Measurements from ENCODE around the gene IGLON5. TPM values are rescaled to one million over a fixed set of nuclear protein-coding genes. Genes with fewer than 3 reads are reported as not detected.

IGLON5 gene
- total RNA-seq, 1 experiment from 2014 or later, result not detected

DNA sequence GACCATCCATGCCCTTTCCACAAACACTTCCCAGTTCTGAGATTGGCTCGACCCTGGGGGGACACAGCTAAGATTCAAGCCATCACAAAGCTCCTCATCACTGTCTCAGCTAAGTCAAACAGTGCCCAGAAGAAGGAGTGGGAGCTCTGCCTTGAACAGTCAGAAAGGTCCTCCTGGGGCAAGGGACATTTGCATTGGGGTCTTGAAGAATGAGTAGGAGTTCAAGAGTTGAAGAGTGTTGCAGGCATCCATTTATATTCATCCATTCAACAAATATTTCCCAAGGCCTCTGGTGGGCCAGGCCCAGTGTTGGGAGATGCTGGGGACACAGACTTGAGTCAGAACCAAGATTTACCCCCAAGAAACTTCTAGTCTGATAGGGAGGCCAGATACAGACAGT lies 6.5 kb downstream of the IGLON5 start:
- DNase-seq (ENCODE audit: low spot score), result no peak

DNA sequence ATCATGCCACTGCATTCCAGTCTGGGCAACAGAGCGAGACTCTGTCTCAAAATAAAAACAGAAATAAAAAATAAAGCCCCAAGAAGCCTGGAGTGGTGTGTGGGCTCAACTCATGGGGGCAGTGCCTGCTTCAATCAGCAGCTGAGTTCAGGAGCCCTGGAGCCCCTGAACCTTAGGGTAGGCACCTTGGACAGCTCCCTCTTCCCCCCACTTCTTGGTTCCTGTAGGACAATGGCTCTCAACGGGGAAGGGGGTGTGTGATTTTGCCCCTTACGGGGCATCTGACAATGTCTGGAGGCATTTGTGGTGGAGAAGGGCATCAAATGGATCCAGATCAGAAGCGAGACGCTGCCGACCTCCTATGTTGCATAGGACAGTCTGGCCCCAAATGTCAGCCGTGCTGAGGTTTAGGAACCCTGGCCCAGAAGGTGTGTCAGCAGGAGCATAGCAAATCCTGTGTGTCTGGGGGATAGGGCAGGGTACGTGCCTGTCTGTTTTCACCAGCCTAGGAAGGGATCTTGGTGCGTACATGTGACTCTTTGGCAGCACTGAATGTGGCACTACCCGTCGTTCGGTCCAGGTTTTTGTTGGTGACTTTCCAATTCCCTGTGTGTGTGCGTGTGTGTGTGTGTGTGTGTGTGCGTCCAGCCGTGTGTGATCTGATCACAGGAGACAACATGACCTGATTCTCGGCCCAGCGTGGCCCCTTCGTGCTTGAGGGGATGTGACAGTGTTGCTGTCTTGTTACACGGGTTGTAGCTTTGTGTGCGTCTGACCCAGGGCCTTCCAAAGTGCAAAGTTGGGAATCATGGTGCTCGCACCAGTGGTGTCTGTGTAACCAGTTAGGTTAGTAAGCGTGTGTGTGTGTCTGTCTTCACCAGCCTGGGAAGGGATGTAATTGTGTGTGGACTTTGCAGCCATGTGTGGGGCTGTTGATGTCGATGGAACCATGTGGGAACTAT lies 7.5 kb downstream of the IGLON5 start:
- DNase-seq (ENCODE audit: low spot score), result no peak

GRCh38 chr19:51319649-51320279 lies 8.3 kb downstream of the IGLON5 start:
- no peak for DNase-seq (ENCODE audit: low spot score)

- no peak for DNase-seq (ENCODE audit: low spot score)
Measured at GRCh38 chr19:51320280-51320657, 8.8 kb downstream of the IGLON5 start.

DNA sequence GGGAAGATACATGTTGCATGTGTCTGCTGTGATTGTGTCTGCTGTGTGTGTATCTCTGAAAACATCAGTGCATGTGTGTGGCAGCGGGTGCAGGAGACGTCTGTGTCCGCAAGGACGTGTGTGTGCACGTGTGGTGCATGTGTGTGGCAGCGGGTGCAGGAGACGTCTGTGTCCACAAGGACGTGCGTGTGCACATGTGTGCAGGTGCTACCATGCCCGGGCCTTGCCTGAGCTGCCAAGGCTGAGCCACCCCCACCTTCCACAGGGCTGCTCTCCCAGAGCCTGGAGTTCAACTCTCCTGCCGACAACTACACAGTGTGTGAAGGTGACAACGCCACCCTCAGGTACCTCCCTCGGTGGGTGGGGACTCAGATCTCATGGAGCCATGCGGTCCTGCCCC lies 10.4 kb downstream of the IGLON5 start:
- DNase-seq (ENCODE audit: low spot score), result no peak

DNA sequence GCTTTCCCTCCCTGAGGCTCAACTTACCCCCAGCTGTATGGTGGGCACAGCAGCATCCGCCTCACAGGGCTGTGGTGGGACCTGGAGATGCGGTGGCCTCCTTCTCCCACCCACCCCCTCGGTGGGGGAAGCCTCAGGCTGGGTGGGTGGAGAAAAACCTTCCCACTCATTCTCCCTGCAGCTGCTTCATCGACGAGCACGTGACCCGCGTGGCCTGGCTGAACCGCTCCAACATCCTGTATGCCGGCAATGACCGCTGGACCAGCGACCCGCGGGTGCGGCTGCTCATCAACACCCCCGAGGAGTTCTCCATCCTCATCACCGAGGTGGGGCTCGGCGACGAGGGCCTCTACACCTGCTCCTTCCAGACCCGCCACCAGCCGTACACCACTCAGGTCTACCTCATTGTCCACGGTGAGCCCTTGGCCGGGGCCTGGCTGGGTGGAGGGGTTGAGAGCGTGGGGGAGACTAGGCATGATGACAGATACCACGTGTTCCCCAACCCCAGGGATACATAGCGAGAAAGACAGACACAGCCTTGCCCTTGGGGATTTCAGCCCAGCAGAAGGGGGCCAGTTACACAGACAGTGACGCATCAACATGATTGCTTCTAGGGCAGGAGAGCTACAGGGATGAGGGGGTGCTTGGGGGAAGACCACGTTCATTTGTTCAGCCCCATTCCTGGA lies 12.2 kb downstream of the IGLON5 start:
- no peak for DNase-seq (ENCODE audit: low spot score)

- no peak for DNase-seq (ENCODE audit: low spot score)
Measured at GRCh38 chr19:51324167-51324481, 12.7 kb downstream of the IGLON5 start.

- DNase-seq (ENCODE audit: low spot score), result no peak
Measured at GRCh38 chr19:51325161-51325976, 13.9 kb downstream of the IGLON5 start.

GRCh38 chr19:51326216-51327065 lies 15.0 kb downstream of the IGLON5 start:
- DNase-seq (ENCODE audit: low spot score), result no peak

DNA sequence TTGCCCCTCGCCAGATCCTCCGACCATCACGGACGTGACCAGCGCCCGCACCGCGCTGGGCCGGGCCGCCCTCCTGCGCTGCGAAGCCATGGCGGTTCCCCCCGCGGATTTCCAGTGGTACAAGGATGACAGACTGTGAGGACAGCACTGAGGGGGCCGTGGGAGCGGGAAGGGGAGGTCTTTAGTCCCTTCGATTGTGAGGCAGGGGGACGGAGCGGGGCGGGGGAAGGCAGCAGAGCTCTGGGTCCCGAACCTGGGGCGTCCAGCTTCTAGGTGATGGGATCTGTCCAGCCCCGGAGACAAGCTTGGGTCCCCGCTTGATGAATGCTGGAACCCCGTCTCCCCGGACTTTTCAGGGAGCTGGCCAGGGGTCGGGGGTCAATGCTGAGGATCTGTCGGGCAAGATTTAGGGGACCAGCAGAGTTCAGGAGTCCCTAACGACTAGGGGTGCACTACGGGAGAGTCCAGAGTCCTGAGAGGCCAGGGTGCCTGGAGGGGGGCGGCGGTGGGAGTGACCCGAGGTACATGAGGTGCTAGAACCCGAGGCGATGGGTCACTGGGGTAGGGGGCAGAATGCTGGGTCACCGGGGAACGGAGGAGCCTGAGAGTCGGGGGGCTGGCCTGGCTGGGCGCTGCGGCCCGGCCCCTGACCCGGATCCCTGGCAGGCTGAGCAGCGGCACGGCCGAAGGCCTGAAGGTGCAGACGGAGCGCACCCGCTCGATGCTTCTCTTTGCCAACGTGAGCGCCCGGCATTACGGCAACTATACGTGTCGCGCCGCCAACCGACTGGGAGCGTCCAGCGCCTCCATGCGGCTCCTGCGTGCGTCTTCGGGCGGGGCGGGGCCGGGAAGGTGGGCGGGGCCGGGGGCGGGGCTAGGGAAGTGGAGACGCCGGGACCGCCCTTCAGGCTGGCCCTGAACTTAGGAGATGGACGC lies 15.9 kb downstream of the IGLON5 start:
- no peak for DNase-seq (ENCODE audit: low spot score)

DNA sequence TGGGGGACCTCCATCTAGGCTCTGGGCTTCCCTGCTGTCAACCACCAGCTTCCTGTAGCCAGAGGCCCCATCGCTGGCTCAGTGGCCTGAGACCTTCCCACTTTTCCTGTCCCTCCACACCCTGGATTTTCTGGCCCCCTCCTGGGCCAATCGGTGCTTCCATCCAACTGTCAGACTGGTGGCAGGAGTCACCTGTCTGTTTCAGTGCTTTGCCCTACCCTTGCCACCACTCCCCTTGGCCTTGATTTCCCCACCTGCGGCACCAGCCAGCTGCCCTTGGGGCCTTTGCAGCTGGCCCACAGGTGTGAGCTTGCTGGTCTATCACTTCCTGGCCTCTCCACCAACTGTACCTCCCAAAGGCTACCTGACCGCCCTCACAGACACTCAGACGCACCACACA lies 18.0 kb downstream of the IGLON5 start:
- DNase-seq (ENCODE audit: low spot score), result no peak

DNA sequence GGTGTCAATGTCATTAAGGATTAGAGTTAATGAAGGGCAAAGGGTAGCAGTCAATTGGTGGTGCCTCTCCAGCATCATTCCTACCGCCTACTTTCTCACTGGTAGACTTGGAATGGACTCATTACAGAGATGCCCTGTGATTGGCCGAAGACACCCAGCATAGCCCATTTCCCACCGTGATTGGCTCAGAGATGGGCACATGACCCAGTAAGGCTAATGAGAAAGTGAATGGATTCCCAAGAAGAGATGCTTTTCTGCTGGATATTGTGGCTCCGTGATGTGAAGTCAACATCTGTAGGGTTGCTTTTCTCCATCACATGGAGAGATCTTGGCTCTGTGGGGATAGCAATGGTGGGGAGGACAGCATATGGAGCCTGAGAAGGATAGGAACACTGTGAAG lies 18.9 kb downstream of the IGLON5 start:
- no peak for DNase-seq (ENCODE audit: low spot score)

- DNase-seq (ENCODE audit: low spot score), result no peak
Measured at GRCh38 chr19:51331193-51331592, 19.7 kb downstream of the IGLON5 start.

GRCh38 chr19:51331716-51332115 lies 20.3 kb downstream of the IGLON5 start:
- no peak for DNase-seq (ENCODE audit: low spot score)

DNA sequence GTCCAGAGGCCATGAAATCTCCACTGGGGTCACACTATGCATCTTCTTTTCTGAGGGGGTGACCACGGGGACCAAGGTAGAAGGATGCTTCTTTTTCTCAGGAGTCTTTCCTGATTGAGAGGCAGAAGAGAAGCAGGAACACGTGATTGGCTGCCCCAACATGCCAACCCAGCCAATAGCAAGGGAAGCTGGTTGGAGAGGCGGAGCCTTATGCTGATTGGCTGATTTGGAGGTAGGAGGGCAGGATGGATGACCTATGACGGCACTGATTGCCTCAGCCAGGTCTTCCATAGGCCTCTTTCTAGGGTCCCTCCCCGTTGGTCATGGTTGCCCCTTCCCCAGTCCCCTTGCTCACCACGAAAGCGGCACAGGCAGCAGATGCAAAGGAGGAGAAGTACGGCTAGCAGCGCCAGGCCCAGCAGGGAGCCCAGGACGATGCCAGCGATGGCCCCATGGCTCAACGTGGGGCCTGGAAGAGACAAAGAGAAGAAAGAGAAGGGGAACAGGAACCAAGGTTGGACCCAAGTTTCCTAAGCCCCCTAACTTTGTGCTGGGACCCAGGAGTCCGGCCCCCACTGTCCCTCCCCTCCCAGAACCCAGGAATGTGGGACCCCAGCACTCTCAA lies 22.5 kb downstream of the IGLON5 start:
- DNase-seq (ENCODE audit: low spot score), result peak; percentile 38

DNA sequence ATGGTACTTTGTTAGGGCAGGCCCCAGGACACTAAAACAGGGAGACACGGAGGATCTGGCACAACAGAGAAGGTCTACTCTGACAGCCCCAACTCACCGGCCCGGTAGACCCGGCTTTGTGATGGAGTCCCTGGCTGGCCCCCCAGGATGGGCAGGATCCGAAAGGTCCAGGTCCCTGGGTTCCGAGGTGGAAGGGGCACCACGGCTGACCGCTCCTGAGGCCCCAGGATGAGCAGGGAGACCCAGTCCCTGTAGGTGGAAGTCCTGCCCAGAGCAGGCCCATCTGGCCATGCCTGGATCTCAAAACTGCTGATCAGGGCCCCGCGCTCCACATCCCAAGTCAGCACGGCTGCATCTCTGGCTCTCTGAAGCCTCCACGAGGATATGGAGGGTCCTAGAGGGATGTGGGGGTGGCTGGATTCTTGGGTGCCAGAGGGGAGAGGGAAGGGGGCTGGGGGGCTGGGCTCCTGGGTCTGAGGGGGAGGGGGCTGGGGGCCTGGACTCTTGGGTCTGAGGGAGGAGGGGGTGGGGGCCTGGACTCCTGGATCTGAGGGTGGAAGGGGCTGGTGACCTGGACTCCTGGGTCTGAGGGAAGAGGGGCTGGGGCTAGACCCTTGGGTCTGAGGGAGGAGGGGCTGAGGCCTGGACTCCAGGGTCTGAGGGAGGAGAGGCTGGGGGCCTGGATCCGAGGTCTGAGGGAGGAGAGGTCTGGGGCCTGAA lies 25.9 kb downstream of the IGLON5 start:
- no peak for DNase-seq (ENCODE audit: low spot score)

GRCh38 chr19:51337861-51338562 lies 26.6 kb downstream of the IGLON5 start:
- no peak for DNase-seq (ENCODE audit: low spot score)

Data from HT-29 (cell line).